Hypothalamus (tissue), 51 donors: Measurements from ENCODE around the gene CCL2.

ENCODE experiments used
- DNase-seq, 51 donors: peaks; one replicate each; lab custom pipeline; 2025; lab: John Stamatoyannopoulos, UW

The CCL2 gene

GRCh38 chr17:34237458-34237857, 17.6 kb upstream of the CCL2 start:
- DNase-seq = no peak

- DNase-seq = peak in 24 of 51 donors; percentile 4 to 54 (median 33)
These were observed 14.0 kb upstream of the CCL2 start for GRCh38 chr17:34241062-34241461.

DNA sequence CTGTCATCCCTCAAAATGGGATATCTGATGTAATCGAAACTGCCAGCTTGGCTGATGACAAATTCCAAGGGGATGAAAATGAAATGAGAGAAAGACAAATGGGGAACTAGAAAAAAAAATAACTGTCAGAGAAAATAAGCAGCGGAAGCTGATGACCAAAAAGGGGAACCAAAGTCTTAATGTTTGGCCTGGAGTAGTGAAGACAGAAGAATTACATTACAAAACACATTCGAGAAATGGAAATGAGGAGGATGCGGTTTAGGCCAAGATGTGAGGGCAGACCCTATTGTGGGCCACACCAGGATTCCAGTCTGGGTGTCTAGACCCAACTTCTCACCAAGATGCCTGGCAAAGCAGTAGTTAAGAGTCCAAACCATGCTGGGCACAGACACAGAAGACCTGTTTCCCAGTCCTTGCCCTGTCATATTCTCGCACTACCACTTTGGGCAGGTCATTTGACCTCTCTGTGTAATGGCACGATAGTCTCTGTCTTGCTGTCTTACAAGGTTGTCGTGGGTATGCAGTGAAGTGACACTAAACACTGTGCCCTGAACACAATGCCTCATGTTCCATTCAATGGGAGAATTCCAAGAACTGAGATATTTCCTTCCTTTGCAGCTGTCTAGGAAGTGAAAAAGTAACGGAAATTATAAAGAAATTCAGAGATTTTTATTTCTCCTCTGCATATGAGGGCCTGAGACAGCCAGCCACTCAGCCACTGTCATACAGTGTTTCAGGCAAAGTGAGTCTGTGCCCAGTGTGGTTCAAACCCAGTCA, 12.3 kb upstream of the CCL2 start:
- DNase-seq = peak in 1 of 51 donors; percentile 14

GRCh38 chr17:34243364-34244320, 11.4 kb upstream of the CCL2 start:
- no peak for DNase-seq

DNA sequence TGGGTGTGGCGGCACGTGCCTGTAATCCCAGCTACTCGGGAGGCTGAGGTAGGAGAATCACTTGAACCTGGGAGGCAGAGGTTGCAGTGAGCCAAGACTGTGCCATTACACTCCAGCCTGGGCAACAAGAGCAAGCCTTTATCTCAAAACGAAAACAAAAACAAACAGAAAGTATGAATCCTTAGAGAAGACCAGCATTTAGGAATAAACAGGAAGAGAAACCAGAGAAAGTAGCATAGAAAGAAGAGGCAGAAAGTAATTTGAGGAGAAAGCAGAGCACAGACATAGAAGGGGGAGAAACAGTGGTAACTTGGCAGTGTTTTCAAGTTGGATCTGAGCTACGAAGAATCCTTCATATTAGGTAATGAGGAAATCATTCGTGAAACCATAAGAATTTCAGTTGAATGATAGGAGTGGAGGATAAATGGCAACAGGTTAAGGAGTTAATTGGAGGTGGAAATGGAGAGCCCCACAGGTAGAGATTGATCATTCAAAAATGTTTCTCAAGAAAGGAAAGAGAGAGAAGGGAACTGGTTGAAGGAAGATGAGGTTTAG, 9.7 kb upstream of the CCL2 start:
- no peak for DNase-seq

- no peak for DNase-seq
These were observed 8.6 kb upstream of the CCL2 start for GRCh38 chr17:34246446-34246845.

DNA sequence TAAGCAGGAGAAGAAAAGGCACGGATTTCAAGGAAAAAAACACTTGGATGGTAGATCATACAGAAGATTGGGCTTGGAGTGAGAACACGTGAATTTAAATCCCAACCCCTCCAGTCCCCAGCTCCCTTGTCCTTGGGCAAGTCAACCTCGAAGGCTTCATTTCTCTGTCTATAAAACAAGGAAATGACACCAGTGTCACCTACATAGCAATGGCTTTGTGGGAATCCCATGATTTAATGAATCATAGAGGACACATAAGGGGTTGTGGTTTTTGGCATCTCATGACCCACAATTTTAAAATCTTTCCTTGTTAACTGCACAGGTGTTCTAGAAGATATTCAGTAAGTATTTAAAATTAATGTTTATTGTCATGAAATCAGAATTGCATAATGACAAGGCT, 8.2 kb upstream of the CCL2 start:
- DNase-seq = no peak

DNA sequence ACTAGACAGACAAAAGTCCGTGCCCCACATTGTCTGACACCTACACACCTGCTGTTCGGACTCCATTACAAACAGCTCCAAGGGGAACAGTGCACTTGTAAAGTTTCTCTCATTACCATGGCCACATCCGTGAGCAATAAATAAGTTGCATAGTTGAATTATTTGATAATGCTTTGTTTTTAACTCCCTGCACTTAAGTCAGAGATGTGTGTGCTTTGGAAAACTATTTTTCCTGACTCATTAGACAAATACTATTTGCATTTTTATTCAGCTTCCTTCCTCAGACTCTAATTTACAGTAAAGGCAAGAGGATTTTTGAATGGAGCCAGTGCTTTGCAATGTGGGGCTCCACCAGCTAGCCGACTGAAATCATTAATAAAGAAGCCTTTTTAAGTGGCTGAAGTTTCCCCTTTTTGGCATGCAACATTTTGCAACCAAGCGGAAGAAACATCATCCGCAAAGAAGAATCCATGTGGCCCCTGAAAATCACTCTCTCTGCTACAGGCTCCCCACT, 6.5 kb upstream of the CCL2 start:
- DNase-seq = no peak

- DNase-seq = no peak
These were observed 6.0 kb upstream of the CCL2 start for GRCh38 chr17:34249061-34249460.

GRCh38 chr17:34249478-34249877, 5.6 kb upstream of the CCL2 start:
- no peak for DNase-seq

DNA sequence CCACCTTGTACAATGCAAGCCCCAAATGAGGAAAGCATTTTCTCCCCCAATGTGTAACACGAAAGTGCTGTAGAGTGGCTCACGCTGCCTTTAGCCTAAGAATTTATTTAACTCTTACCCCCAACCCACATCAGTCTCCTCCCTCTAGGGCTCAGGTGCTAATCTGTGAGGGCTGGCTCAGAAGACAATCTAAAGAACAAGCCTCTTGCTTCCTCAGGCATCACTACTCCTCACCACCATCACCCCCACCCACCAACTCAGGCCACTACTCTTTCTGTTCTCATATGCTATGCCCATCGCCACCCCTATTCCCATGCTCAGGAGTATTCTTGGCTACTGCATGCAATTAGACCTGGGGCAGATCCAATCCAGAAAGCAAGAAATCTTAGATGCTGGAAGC, 3.9 kb upstream of the CCL2 start:
- DNase-seq = no peak

- DNase-seq = peak in 2 of 51 donors; percentile 13 to 23
These were observed 3.0 kb upstream of the CCL2 start for GRCh38 chr17:34252095-34252443.

GRCh38 chr17:34252444-34253138, 2.5 kb upstream of the CCL2 start:
- DNase-seq = peak in 42 of 51 donors; percentile 23 to 85 (median 59)

- DNase-seq = no peak
These were observed 2.0 kb upstream of the CCL2 start for GRCh38 chr17:34253139-34253525.

DNA sequence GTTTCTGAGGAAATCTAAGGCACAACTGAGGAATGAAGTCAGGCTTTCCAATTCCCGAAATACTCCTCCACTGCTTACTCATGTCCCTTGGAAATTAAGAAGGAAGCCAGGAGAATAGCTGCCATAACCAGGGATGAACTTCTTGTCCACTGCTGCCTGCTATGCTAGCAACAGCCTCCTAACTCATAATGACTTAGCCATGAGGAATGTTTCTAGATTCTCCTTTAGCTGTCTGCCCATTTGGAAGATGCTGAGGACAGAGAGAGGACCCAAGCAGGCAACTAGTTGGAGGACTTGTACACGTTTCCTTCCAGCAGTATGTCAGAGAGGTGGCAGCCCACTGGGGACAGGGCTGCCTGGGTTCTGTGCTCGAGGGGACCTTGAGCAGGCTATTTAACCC, 939 bp upstream of the CCL2 start:
- DNase-seq = no peak

- DNase-seq = no peak
These were observed 272 bp downstream of the CCL2 start for GRCh38 chr17:34255381-34255732.

GRCh38 chr17:34255841-34256240, 756 bp downstream of the CCL2 start:
- no peak for DNase-seq

- DNase-seq = no peak
These were observed 2.4 kb downstream of the CCL2 start for GRCh38 chr17:34257299-34257985.

DNA sequence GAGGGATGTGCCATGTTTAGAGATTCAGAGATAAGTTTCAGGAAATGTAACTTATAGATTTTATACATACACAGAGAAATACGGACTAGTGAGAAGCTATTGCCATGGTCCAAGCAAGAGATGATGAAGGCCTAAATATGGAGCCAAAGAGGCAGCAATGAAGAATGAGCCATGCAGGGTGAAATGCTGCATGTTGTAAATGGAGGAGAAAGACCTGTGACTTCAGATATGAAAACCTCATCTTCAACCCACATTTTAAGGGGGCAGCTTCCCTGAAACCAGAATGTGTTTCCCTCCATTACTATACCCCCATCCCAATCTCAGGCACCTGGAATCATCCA, 2.9 kb downstream of the CCL2 start:
- DNase-seq = no peak

GRCh38 chr17:34259146-34259545, 4.1 kb downstream of the CCL2 start:
- no peak for DNase-seq
